ENCODE measurements around the gene PHLDA2. TPM values are rescaled to one million over a fixed set of nuclear protein-coding genes. Genes with fewer than 3 reads are reported as not detected.

Gene PHLDA2
- total and polyA plus RNA-seq, 2 donors, result 1.1 to 18.9 TPM

- Histone ChIP-seq H3K27ac (ENCODE audit: low read depth) (peak overlapping the region; percentile 41), H3K4me3 (ENCODE audit: low read depth, low read length) (peak overlapping the region; percentile 35), H3K36me3 (ENCODE audit: insufficient read depth) (no peaks in the 10 kb centered on the region), H3K4me1 (ENCODE audit: insufficient read depth) (no peaks in the 10 kb centered on the region)
- 12% methylated on average over 49 of the region's 49 CpGs for WGBS
- DNase-seq (ENCODE audit: extremely low spot score), result no peak
Observed at GRCh38 chr11:2886191-2886894, 42.9 kb downstream of the PHLDA2 start.

- under 1% methylated on average over 56 of the region's 61 CpGs for WGBS
- no peaks in the 10 kb centered on the region for H3K36me3 ChIP-seq (ENCODE audit: insufficient read depth)
- H3K4me1 ChIP-seq (ENCODE audit: insufficient read depth), result no peaks in the 10 kb centered on the region
- peak within 1 kb of the TSS; percentile 95 for H3K4me3 ChIP-seq (ENCODE audit: low read depth, low read length)
- H3K27ac ChIP-seq (ENCODE audit: low read depth), result peak within 1 kb of the TSS; percentile 72
- peak; percentile 81 for DNase-seq (ENCODE audit: extremely low spot score)
Observed at GRCh38 chr11:2885678-2886081, 43.5 kb downstream of the PHLDA2 start, which contains the start of gene CDKN1C. Gene CDKN1C, minus strand, starts transcription at chr11:2885775. Its CDS starts 319 bp downstream, at chr11:2885456.

DNA sequence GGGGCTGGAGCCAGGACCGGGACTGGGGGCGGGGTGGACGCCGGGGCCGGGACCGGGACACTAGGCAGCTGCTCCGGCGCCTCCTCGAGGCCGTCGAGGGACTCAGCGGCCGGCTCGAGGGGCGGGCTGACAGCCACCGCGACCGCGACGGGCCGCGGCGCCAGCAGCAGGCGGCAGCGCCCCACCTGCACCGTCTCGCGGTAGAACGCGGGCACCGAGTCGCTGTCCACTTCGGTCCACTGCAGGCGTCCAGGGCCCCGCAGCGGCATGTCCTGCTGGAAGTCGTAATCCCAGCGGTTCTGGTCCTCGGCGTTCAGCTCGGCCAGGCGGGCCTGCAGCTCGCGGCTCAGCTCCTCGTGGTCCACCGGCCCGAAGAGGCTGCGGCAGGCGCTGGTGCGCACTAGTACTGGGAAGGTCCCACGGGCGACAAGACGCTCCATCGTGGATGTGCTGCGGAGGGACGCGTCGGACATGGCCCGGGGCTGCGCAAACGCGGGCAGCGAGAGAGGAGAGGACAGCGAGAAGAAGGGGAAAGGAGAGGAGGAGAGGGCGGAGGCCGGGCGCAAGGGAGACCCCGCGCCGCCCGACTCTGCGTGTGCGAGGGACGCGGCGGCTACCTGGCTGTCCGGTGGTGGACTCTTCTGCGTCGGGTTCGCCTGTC lies 44.1 kb downstream of the PHLDA2 start:
- H3K4me3 ChIP-seq (ENCODE audit: low read depth, low read length), result peak overlapping the region; percentile 95
- DNase-seq (ENCODE audit: extremely low spot score), result no peak
- H3K36me3 ChIP-seq (ENCODE audit: insufficient read depth), result no peaks in the 10 kb centered on the region
- H3K4me1 ChIP-seq (ENCODE audit: insufficient read depth), result no peaks in the 10 kb centered on the region
- under 1% methylated on average over 80 of the region's 80 CpGs for WGBS
- peak overlapping the region; percentile 65 for H3K27ac ChIP-seq (ENCODE audit: low read depth)

DNA sequence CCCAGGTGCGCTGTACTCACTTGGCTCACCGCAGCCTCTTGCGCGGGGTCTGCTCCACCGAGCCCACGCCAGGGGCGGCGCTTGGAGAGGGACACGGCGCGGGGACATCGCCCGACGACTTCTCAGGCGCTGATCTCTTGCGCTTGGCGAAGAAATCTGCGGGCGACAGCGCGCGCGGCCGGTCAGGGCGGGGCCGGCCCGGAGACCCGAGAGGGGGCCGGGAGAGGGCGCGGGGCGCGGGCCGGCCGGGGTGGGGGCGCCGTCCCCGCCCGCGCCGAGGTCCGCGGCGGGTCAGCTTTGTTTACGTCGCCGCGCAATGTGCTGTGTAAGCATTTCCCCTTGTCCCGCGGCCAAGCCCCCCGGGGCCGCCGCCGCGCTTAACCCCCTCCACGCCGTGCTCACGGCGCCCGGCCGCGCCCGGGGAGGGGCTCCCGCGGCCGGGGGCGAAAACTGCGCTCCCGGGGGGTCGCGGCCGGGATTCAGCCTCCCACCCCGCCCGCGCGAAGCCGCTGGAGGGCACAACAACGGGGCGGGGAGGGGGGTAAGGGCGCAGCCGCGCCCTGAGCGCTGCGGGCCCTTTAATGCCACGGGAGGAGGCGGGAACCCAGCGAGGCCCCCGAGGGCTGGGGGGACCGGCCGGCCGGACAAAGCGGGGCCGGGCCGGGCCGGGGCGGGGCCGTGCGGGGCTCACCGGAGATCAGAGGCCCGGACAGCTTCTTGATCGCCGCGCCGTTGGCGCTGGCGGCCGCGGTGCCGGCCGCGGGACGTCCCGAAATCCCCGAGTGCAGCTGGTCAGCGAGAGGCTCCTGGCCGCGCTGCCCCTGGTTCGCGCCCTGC lies 45.0 kb downstream of the PHLDA2 start:
- no peak for DNase-seq (ENCODE audit: extremely low spot score)

DNA sequence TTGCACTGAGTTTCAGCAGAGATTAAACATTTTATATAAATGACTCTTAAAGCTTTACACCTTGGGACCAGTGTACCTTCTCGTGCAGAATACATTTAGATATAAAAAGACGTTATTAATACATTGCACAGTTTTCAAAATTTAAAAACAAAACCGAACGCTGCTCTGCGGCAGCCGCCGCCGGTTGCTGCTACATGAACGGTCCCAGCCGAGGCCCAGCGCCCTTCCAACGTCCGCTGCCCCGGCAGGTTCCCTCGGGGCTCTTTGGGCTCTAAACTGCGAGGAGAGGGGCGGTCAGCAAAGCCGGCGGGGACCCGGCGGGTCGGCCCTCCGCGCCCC lies 45.6 kb downstream of the PHLDA2 start:
- no peaks in the 10 kb centered on the region for H3K4me1 ChIP-seq (ENCODE audit: insufficient read depth)
- DNase-seq (ENCODE audit: extremely low spot score), result no peak
- 4% methylated on average over 24 of the region's 24 CpGs for WGBS

More for the DNA sequence above, 45.0 kb downstream of the PHLDA2 start:
- Histone ChIP-seq H3K4me1 (ENCODE audit: insufficient read depth) (no peaks in the 10 kb centered on the region), H3K4me3 (ENCODE audit: low read depth, low read length) (peak overlapping the region; percentile 95), H3K27ac (ENCODE audit: low read depth) (peak overlapping the region; percentile 72), H3K36me3 (ENCODE audit: insufficient read depth) (no peaks in the 10 kb centered on the region)
- WGBS, result under 1% methylated on average over 119 of the region's 119 CpGs

GRCh38 chr11:2882396-2883110 lies 46.7 kb downstream of the PHLDA2 start:
- Histone ChIP-seq H3K4me3 (ENCODE audit: low read depth, low read length) (peak overlapping the region; percentile 95), H3K36me3 (ENCODE audit: insufficient read depth) (no peaks in the 10 kb centered on the region), H3K27ac (ENCODE audit: low read depth) (no peak overlapping the region), H3K4me1 (ENCODE audit: insufficient read depth) (no peaks in the 10 kb centered on the region)
- WGBS, result 74% methylated on average over 11 of the region's 11 CpGs
- DNase-seq (ENCODE audit: extremely low spot score), result no peak

More for the DNA sequence above, 45.6 kb downstream of the PHLDA2 start:
- peak overlapping the region; percentile 95 for H3K4me3 ChIP-seq (ENCODE audit: low read depth, low read length)
- H3K27ac ChIP-seq (ENCODE audit: low read depth), result peak overlapping the region; percentile 13
- no peaks in the 10 kb centered on the region for H3K36me3 ChIP-seq (ENCODE audit: insufficient read depth)

DNA sequence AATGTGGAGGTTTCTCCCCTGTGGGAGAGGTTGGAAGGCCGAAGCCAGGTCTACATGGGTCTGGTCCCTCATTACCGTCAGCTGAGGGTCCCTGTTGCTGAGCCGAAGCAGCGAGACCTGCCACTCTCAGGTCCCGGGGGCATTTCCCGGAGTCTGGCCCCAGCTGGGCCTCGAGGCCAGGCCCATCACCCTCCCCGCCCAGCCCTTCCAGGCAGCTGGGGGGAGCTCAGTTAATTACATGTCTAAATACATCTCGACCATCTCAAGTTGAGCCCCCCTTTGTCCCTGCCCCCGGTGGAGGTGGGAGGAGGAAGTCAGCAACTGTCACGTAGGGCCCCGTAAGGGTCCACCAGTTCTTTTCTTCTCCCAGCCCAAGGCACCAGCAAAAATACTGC lies 47.2 kb downstream of the PHLDA2 start:
- Histone ChIP-seq H3K4me1 (ENCODE audit: insufficient read depth) (no peaks in the 10 kb centered on the region), H3K27ac (ENCODE audit: low read depth) (no peak overlapping the region), H3K36me3 (ENCODE audit: insufficient read depth) (no peaks in the 10 kb centered on the region), H3K4me3 (ENCODE audit: low read depth, low read length) (no peak overlapping the region)
- no peak for DNase-seq (ENCODE audit: extremely low spot score)
- WGBS, result 60% methylated on average over 12 of the region's 12 CpGs

DNA sequence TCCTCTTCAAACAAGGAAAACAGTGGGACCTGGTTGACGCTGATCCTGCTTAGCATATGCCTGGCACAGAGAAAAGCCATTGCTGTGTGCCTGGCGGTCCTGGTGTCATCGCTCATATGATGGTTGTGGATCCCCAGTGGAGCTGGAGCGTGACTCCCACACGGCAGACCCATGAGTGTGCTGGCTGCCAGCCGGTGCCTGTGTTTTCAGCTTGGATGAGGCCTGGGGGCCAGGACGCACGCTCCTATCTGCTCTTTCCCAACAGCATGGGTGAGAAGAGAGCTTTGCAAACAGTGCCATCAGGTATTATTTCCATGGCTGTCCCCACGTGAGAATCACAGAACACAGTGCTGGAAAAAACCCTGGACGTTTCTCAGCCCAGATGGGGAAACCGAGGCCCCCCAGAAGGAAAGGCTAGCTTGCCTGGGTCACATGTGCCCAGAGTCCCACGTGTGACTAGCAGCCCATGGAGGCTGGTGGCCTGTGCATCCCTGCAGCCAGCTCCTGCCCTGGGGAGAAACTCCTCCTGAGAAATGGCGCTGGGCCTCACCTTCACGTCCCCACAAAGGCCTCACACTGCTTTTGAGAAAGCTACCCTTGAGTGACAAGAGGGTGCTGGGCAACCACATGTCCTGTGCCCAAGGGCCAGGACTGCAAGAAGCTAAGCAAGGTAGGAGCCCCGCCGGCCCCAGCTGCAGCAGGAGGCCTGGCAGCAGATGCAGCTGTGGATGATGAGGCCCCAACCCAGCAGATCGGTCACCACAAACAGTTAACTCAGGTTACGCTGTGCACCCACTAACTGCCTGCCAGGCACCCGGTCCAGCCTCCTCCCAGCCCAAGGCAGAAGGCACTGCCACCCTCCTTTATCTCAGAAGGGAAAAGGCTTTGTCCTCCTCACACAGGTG lies 47.9 kb downstream of the PHLDA2 start:
- no peaks in the 10 kb centered on the region for H3K36me3 ChIP-seq (ENCODE audit: insufficient read depth)
- no peak overlapping the region for H3K4me3 ChIP-seq (ENCODE audit: low read depth, low read length)
- no peak for DNase-seq (ENCODE audit: extremely low spot score)
- H3K27ac ChIP-seq (ENCODE audit: low read depth), result no peak overlapping the region
- H3K4me1 ChIP-seq (ENCODE audit: insufficient read depth), result no peaks in the 10 kb centered on the region
- WGBS, result 87% methylated on average over 19 of the region's 19 CpGs

DNA sequence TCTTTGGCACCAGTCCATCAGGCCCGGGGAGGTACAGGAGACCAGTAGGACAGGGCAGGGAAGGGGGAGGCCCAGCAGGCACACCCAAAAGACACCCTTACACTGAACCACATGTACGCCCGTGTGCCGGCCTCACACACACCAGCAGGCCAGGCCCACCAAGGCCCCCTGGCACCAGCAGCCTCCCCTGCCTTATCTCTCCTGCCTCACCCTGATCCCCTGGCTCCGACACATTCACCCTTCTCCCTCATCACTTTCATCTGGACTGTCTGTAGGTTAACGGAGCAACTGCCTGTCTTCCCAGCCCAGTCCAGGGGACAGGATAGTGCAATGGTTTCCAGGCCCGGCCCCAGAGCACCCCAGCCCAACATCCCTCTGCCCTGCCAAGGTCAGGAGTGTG lies 48.6 kb downstream of the PHLDA2 start:
- no peaks in the 10 kb centered on the region for H3K4me1 ChIP-seq (ENCODE audit: insufficient read depth)
- 82% methylated on average over 7 of the region's 7 CpGs for WGBS
- H3K27ac ChIP-seq (ENCODE audit: low read depth), result no peak overlapping the region
- no peak for DNase-seq (ENCODE audit: extremely low spot score)
- H3K36me3 ChIP-seq (ENCODE audit: insufficient read depth), result no peaks in the 10 kb centered on the region
- H3K4me3 ChIP-seq (ENCODE audit: low read depth, low read length), result no peak overlapping the region

DNA sequence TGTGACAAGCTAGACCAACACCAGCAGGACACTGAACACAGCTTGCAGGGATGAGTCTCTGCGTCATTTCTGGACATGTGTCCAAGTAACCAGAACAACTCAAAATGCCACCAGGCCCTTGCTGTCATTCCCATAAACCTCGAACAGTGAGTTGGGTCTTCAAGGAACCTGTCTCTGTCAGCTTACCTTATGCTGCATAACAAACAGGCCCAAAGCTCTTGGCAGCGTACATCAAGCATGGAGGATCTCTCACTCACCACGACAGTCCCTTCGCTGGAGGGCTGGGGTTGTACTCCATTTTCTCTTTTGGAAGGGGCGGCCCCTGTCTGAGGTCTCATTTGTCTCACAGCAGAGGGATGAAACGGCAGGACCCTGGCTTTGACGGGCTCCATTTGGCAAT lies 50.4 kb downstream of the PHLDA2 start:
- Histone ChIP-seq H3K27ac (ENCODE audit: low read depth) (no peak overlapping the region), H3K4me1 (ENCODE audit: insufficient read depth) (no peaks in the 10 kb centered on the region), H3K36me3 (ENCODE audit: insufficient read depth) (no peaks in the 10 kb centered on the region), H3K4me3 (ENCODE audit: low read depth, low read length) (no peak overlapping the region)
- WGBS, result 98% methylated on average over 8 of the region's 8 CpGs
- DNase-seq (ENCODE audit: extremely low spot score), result no peak
